HL-60/S4 treated with retinoic acid at 250 ng/mL for 4 days and 3 days (cell line): ENCODE data around the gene TEK.
"Not testable (repeated sequence)": the region's sequence is repeated elsewhere in the genome, so short reads cannot be mapped to it uniquely, and the experiment has no call there.

Experiments used
- in situ Hi-C: fragments of 300-500 bp; cut with MboI; formaldehyde crosslinking; loops from 2 replicates; pipeline ENCODE4 v1.7.0; 2022; ENCODE audit warnings: low sequenced_read_pairs

TEK gene

GRCh38 chr9:27108981-27109541, at the start of gene TEK:
TEK (plus strand) TSS chr9:27109225; CDS start chr9:27109591, 366 bp downstream.
- in situ Hi-C loops = no loop called here

DNA sequence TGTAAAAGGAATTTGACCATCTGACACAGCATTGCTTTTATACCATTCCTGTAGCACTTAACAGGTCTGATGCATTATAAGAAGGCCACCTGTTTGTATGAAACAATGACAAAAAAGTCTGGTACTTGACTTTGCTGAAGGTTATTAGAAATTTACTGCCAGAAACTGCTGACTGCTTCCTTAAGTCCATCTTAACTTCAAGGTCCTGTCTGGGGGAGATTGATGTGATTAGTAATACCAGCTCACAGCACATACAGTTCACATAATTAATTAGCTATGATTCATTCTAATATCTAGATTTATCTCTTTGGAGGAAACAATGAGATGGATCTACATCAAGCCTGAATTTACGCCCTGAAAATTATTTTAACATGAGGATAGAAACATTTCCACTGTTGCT, 49.6 kb upstream of the TEK start:
- in situ Hi-C loops = no loop called here

GRCh38 chr9:27059907-27060306, 49.1 kb upstream of the TEK start:
- in situ Hi-C loops = no loop called here

GRCh38 chr9:27065288-27065687, 43.7 kb upstream of the TEK start:
- in situ Hi-C loops = no loop called here

DNA sequence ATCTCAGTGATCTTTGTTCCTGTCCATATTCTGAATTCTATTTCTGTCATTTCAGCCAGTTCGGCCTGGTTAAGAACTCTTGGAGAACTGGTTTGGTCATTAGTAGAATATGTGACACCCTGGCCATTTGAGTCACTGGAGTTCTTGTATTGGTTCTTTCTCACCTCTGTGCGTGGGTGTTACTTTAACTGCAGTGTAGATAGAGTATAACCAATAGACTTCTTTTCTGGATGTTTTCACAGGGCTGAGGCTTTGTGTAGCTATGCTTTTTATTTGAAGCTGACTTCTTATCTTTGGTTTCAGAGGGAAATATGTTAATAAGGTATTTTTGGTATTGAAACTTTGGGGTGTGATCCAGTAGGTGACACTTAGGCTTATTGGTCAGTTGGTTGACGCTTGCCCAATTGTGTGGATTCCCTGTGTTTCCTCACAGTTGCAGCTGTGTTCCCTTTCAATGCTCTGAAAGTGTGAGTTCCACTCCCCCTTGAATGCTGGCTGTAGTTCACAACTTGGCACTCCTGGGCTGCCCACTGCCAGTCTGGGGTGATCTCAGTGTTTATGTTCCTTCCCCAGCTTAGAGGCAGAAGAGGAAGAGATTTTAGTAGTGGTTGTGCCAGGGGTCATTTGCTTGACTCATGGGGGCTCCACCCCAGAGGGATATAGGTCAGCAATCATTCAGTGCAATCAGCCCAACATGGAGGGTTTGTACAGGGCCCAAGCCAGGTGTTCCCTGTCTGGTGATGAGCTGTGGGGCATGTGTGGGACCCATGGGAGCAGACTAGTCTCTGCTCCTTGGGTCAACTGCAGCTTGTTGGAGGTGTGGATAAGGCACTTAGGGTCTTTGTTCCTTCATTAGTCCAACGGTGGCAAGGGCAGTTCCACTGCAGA, 34.9 kb upstream of the TEK start:
- in situ Hi-C loops = no loop called here

GRCh38 chr9:27078685-27079084, 30.3 kb upstream of the TEK start:
- in situ Hi-C loops = no loop called here

GRCh38 chr9:27085456-27085855, 23.6 kb upstream of the TEK start:
- in situ Hi-C loops = no loop called here

DNA sequence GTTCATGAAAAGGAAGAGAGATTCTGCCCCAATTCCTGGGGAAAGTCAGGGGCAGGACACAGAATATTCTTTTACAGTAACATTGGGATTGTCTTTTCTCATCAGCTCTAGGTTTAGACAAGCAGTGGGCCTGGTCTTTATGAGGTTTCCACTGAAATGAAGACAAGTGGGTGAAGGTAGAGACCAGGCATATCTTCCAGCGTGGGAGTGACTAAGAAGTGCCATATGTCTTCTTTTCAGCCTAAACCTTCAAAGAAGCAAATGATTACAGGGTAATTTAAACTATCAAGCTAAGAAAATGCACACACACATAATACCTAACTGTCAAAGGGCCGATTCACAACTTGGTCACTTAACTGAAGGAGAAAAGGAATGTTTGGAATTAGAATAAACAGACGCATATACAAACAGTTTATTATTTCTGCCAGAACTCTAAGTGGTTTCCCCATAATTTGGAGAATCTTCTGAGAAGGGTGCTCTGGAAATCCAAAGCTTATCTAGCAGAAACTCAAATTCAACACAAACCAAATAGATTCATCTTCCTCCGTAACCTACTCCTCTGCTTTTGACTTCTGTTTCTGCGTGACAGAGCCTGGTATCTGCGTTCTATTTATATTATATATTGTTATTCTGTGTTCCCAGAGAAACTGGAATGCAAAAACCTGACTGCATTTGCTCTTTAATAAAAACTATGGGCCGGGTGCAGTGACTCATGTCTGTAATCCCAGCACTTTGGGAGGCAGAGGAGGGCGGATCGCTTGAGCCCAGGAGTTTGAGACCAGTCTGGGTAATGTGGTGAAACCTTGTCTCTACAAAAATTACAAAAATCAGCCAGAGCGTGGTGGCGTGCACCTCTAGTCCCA, 22.0 kb upstream of the TEK start:
- in situ Hi-C loops = no loop called here

DNA sequence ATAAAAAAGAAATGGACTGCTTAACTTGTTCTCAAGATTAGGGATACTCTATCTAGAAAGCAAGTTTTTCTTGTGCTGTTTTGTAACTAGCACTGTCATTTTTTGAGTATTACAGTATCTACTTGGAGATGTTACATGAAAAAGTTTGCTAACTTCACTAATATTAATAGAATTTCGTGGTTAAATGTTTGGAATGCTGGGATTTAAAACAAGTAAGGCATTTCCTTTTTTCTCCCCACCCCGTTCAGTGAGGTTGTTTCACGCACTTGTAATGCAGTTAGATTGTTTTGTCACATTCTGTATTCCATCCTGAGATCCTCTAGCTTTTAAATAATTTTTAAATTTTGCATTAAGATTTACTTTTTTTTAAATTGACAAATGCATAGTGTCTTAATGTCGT, 20.0 kb upstream of the TEK start:
- in situ Hi-C loops = no loop called here

DNA sequence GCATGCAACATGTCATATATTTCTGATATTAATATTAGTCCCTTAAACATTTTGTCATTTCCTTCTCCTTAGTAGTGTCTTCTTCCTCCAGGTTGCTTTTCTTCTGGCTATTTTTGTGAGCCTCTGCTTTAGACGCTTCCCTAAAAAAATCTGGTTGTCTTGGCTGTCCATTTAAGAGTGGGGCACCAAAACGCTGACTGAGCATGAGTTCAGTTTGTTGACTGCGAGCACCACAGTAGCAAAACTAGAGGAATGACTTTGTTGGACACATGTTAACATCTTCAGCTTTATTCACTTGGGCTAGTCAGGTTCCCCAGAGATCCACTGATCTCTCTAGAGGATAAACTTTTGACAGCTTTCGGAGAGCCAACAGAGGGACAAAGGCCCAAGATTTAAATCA, 19.3 kb upstream of the TEK start:
- in situ Hi-C loops = no loop called here

DNA sequence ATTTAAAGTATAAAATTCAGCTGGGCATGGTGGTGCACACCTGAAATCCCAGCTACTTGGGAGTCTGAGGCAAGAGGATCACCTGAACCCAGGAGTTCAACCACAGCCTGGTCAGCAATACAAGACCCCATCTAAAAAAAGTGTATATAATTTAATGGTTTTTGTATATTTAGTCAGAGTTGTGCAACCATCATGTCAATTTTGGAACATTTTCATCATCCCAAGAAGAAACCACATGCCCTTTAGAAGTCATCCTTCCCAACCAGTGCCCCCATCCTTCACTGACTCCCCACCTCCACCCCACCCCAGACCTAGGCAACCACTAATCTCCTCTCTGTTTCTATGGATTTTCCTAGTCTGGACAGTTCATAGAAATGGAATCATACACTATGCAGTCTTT, 18.8 kb upstream of the TEK start:
- in situ Hi-C loops = no loop called here

GRCh38 chr9:27090711-27091110, 18.3 kb upstream of the TEK start:
- in situ Hi-C loops = no loop called here

GRCh38 chr9:27092496-27092895, 16.5 kb upstream of the TEK start:
- in situ Hi-C loops = not testable (repeated sequence)

DNA sequence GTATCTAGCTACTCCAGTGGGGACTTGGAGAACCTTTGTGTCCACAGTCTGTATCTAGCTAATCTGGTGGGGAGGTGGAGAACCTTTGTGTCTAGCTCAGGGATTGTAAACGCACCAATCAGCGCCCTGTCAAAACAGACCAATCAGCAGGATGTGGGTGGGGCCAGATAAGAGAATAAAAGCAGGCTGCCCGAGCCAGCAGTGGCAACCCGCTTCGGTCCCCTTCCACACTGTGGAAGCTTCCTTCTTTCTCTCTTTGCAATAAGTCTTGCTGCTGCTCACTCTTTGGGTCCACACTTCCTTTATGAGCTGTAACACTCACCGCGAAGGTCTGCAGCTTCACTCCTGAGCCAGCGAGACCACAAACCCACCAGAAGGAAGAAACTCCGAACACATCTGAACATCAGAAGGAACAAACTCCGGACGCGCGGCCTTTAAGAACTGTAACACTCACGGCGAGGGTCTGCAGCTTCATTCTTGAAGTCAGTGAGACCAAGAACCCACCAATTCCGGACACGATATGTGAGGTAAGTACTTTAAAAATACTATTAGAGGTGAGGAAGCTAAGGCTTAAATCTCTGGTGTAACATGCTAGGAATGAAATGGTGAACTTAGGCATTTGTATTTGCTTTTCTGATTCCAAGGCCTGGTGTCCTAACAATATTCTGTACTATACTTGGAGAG, 15.5 kb upstream of the TEK start:
- in situ Hi-C loops = not testable (repeated sequence)

- in situ Hi-C loops = no loop called here
Observed at GRCh38 chr9:27094640-27095298, 14.3 kb upstream of the TEK start.

DNA sequence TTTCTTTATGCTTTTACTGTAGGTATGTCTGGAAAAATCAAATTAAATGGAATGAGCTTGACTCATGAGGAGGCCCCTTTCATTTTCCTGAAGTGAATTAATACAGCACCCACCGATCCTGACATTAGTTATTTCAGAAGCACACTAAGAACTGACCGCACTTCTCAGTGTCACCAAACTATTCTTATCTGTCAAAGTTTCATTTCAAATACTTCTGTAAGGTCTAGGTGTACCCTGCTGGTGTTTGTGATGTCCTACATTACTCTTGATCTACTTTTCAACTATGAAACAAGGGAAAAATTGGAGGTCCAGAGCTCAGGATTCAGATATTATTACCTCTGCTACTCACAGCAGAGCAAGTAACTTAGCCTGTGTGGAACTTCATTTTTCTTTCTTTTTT, 1.8 kb upstream of the TEK start:
- in situ Hi-C loops = no loop called here

DNA sequence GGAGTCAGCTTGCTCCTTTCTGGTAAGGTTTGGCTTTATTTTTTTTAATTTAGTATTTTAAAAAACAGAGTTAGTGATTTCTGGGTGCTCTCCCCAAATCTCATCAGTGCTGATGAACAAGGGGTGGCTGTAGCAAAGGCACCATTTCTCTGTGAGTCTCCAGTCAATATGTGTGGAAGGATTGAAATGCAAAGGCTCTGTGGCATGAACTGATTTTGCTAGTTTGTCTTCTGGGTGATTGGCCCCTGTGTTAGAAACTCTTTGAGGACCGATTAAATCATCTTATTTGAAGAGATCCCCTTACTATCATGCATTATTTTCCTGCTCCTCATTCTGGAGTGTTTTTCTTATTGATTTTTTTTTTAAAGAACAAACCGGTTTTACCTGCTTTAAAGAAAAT, 596 bp downstream of the TEK start:
- in situ Hi-C loops = no loop called here

DNA sequence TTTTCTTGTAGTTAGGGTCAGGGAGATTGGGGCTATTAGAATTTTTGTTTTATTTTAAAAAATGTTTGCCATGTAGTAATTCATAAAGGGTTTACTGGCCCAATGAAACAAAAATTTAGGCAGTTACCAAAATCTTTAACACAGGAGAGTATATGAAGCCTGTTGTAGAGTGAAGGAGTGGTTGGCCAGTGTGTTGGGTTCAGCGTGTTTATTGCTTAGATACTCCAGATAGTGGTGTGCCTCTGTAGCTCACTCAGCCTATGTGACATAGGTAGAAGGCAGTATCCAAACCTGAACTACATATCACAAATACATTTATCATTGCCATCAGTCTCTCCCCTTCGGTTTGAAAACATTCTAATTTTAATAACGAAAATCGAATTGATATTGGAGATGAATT, 1.2 kb downstream of the TEK start:
- in situ Hi-C loops = no loop called here

DNA sequence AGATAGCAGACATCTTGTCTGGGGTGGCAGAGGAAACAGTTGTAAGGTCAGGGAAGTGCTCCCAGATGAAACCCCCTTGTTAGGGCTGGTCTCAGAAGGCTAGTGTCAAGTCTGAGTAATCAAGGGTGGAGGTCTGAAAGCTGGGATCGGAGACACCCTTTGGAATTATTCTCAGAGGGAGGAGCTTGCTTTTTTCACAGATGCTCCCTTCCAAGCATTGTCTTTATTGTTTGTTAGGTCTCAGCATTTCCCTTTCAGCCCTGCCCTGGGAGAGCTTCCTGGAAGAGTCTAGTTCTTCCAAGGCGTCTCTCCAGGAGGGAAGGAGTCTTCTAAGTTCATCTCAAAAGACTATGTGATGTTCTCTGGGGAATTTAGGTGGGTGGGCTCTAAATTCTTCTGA, 3.2 kb downstream of the TEK start:
- in situ Hi-C loops = no loop called here

GRCh38 chr9:27117489-27118135, 8.6 kb downstream of the TEK start:
- in situ Hi-C loops = no loop called here
